Fibroblast of skin of left biceps (primary cell): ENCODE results near the gene CDH23.

Experiments used
- DNase-seq, 2 experiments: peaks; one replicate each; pipeline ENCODE4 v3.0.0-alpha.2; 2013; ENCODE audit warnings: low read depth in 2 of 2

CDH23 gene

DNA sequence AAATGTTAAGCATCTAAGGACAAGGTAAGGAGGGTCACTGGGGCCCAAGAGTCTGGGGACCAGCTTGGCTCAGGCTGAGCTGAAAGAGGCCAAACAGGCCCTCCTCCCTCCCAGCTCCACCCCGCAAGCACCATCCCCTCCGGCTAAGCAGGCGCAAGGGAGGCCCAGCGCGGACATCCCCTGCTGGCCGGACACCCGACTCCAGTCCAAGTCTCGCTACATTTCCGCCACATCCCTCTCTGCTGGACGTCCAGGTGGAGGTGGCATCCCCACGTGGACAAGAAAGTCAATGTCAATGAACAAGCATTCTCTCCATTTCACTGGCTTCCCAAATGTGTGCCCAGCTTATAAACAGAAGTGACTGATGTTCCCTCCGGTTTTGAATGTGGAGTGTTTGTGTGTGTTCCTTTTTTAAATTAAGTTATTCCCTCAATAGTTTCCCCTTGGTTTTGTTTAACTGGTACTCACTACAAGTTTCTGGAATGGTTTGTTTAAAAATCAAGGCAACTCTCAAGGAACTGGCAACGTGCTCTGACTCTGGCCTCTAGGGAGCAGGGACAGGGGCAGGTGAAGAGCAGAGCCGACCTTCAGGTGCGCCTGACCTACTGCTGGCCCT lies 418.9 kb downstream of the CDH23 start:
- DNase-seq, result no peak

DNA sequence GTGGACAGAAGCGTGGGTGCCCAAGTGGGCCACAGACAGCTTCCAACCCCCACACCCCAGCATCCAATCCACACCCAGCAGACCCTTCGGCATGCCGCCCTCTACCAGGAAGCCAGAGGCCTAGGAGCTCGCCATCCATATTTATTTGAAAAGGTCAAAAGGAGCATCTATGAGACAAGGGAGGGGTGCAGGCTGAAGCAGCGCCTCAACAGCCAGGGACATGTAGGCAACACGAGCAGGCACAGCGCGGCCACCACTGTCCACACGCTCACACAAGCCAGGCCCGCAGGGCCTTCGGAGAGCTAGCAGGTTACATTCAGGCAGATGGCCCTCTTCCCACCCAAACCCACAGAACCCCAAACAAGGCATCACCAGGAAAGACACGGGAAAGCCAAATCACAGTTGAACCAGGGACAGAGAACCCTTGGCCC lies 419.7 kb downstream of the CDH23 start:
- no peak for DNase-seq

DNA sequence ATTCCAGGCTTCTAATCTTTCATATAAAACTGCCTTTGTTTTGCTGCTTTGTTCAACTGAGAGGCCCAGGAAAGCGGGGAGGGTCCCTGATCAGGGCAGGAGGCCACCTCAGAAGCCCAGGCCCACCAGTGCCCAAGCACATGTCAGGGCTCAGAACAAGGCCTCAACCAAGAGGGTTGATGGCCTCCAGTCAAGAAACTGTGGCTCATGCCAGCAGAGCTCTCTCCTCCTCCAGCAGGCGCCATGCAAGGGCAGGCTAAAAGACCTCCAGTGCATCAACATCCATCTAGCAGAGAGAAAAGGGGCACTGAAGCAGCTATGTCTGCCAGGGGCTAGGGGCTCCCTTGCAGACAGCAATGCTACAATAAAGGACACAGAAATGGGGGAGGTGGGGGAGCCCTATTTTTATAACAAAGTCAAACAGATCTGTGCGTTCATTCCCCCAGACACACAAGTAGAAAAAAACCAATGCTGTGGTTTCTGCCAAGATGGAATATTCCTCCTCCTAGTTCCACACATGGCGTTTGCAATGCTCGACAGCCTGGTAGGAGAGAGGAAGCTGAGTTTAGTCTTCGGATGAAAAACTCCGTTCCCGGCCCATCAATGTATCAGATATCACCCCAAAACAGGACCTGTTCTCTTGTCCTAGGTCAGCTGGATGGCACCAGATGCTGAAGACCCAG lies 420.4 kb downstream of the CDH23 start:
- DNase-seq, result no peak

DNA sequence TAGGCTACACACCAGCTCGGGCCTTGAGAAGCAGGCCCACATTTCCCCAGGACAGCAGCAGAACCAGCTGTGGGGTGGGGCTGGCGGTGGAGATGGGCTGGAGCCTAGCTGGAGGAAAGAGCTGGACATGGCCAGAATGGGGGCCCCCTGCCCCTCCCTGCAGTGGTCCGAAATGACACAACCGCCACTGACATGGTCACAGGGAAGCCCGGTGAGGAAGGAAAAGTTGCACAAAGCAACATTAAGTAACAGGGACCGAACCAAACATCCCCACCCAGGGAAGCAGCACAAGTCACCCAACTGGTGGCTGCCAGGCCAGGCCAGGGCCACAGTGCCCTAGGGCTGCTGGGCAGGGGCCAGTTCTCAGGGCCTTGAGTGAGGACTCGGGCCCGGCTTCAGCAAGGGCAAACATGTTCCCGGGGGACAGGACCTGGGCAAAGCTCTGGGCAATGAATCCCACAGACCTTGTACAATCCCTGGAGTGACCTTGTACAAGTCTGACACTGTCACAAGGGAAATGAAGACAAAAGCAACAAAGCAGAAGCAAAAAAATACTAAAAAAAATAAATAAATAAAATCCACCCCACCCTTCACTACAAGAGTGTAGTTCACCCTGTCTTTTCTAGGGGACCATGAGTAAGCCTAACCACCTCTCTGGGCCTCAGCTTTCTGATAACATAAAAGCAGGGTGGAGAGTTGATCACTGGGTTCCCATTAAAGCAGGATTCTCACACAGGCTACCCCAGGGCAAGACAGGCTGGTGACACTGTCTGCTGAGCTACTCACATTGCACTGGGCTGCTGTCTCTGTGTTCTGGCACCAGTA lies 421.3 kb downstream of the CDH23 start:
- no peak for DNase-seq

DNA sequence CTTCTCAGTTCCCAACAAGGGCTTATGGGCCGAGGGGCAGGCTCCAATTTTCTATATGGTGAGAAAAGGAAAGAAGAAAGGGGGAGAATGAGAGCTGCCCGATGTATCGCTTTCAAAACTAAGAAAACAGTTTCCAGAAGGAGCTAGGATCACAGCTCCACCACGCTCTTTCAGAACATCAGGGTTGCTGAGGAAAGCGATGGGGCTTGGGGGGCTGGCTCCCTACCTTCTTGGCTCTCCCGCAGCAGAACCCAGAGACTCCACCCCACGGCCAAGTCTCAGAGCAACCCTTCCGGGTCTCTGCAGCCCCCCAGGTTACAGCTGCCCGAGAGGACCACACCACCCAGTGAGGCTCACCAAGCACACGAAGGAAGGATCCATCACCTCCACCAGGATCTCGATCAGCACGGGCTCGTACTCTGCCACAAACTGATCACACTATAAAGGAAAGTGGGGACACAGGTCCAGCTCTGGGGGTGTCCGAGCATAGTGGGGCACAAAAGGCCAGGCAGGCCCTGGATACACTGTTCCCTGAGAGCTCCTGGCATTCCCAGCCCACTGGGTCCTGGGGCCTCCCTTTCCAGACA lies 422.0 kb downstream of the CDH23 start:
- DNase-seq, result no peak

DNA sequence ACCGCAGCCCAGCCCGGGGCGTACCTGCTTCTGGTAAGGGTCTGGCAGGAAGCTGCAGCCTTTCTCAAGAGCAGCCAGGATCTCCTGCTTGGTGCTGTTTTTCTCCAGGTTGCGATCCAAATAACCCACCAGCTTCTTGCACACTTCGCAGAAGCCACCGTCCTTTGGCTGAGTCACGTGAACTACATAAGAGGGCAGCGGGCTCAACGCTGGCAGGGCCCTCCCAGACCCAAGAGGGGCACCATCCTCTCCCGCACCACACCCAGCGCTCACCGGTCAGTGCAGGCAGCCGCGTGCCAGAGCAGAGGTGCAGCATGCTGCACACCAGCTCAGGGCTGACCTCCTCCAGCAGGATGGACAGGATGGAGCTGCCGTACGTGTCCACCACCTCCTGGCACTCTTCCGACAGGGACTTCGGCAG lies 422.7 kb downstream of the CDH23 start:
- DNase-seq, result no peak

DNA sequence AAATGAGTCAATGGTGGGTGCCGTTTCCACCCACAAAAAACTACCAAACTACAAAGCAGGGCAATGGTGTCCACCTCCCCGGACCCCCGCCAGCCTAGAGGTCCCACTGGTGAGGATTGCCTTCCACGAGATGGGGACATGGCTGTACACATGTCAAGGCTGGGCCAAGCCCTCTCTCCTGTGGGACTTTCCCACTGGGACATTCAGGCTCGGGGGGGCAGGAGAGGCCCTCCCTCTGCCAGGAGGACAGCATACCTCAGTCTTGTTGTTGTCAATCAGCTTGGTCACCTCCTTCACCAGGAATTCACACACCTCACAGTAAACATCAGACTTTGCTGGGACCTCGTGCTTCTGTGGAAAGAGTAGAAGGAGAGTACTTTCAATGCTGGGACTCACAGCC lies 423.3 kb downstream of the CDH23 start:
- DNase-seq, result no peak

DNA sequence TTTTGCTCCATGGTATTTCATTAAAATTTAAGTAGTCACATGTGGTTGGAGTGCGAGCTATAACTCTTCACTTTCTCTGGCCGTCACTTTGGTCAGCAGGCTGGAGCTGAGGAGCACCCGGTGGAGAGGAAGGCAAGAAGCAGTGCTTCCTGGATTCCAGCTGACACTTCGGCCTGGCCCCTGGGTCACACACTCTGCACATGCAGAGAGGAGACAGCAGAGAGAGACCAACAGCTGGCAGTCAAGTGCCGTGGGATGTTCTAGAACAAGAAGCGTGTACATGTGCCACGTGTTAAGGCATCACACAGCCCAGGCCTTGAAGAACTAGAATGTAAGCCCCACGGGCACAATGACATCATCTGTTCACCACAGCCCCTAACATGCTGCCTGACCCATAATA lies 424.2 kb downstream of the CDH23 start:
- DNase-seq, result no peak

DNA sequence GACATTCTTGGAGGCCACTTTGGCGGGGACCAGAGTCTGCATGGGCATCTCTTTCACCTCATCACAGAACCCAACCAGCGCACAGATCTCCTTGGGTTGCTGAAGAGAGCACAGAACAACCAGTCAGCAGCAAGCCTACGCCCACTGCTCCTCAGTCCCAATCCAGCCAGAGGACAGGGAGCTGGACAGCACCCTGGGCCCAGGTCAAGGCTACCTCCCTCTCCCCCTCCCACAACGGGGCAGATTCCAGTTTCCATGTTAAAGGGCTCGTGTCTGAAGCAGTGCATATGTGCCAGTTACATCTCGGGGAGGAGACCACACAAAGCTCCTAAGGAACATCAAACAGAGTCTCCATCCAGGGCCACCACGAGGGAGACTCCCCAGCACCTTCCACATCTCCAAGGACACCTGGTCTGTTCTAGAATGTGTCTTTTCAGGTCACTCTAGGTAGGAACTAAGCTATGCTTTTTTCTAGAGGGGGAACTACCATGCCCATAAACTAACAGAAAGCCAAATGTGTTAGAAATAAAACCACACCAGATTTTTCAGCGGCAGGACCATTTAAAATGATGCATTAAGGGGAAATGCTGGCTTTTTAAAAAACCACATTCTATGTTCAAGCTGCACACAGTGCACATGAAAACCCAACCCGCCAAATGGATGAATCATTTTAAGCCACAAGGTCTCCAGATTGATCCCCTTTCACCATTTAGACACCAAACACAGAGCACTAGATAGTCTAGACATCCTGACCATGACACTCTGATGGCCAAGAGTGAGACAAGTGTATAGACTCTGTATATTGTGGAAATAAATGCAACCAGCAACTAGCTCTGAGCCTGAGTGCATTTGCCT lies 425.4 kb downstream of the CDH23 start:
- peak; percentile 17 to 26 for DNase-seq

DNA sequence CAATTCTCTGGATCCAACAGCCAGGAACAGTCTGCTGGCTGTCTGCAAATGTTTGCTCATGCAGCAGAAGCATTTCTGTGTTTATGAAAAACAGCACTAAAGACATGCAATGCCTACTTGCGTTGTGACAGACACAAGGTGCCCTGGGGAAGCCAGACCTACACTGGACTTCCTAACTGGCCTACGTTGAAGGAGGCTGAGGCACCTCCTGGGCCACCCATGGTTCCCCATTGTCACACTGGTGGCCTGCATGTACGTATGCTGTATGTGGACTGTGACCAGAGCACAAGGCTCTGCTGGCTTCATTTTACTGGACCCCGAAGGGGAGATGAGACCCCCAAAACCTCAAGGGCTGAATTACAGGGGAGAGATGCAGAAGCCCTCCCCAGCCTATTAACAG lies 426.6 kb downstream of the CDH23 start:
- DNase-seq, result no peak

DNA sequence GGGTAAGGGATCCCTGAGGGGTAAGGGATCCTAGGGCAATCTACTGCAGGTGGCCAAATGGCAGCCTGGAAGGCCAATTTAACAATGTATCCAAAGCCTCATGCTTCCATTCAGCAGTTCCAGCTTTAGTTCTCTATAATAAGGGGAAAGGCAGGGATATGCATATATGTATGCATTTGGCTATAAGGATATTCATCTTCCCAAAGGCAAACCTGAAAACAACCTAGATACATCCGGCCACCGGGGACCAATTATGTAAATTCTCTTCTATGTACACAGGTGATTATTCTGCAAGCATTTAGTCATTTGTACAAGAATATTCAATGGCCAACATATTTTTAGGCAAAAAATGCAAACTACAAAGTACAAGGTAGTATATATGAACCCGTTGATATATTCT lies 427.6 kb downstream of the CDH23 start:
- DNase-seq, result no peak

DNA sequence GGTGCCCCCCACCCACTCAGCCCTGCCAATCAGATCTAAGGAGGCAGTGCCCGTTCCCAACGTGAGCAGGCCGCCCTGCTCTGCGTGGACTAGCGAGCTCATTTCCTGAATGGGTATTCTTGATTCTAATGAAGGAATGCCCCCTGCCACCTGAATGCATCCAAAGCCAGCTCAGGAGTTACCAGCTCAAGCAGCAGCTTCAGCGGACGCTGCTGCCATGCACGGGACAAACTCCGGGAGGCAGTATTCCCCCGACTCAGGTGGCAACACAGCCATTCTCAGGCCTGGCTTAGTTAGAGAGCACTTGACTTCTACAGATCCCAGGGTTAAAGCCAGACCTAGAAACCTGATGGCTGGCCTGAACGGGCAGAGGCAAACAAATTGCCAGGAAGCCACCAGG lies 428.5 kb downstream of the CDH23 start:
- no peak for DNase-seq

DNA sequence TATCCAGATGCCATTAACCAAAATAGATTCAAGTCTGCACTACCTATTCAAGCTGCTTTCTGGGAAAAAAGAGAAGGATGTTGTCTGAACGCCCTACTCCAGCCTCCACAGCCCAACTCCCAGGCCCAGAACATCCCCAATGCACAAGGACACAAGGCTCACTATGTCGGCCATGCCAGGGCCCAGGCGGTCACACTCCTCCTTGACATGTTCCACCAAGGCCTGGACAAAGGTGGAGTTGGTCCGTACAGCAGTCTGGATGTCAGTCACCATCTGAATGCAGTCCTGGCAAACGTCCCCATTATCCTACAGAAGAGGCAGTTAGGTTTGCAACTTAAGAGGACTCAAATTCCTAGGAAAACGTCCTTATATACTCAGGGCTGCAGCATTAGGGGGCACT lies 431.1 kb downstream of the CDH23 start:
- no peak for DNase-seq

DNA sequence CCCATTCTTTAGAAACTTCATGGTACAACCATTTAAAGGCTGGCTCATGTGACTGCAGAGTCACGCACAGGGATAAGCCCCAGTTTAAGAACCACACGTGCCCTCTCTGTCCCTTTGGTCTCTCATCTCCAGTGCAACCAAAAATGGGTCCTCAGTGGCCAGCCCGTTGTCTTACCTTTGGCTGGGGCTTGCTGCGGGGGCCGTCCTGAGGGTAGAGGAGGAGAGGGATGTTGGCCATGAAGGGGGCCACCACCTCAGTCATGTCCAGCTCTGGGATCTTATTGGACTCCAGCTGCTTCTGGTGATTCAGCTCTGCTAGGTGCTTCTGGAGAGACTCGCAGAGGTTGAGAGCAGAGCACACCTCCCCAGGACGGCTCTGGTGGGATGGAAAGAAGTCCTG lies 432.0 kb downstream of the CDH23 start:
- no peak for DNase-seq

DNA sequence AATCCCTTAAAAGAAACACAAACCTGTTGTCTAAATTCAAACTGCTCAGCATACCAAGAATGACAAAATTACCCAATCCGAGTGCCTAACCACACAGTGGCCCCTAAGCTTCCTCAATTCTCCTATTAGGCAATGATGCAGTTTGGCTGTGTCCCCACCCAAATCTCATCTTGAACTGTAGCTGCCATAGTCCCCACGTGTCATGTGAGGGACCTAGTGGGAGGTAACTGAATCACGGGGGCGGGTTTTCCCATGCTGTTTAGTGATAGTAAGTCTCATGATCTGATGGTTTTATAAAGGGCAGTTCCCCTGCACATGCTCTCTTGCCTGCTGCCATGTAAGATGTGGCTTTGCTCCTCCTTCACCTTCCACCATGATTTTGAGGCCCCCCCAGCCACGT lies 432.5 kb downstream of the CDH23 start:
- DNase-seq, result no peak

DNA sequence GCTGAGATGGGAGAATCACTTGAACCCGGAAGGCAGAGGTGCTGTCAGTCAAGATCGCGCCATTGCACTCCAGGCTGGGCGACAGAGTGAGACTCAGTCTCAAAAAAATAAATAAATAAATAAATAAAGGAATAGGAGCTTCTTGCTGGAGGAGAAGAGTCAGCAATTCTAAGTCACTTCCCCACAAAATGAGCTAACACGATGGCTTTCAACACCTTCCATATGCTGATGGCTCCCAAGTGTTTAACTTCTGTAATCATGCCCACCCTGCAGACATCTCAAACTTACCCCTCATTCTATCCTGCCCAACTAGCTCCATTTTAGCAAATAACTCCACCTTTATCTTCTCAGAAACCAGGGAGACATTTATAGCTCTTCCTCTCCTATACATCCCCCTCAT lies 433.2 kb downstream of the CDH23 start:
- no peak for DNase-seq

DNA sequence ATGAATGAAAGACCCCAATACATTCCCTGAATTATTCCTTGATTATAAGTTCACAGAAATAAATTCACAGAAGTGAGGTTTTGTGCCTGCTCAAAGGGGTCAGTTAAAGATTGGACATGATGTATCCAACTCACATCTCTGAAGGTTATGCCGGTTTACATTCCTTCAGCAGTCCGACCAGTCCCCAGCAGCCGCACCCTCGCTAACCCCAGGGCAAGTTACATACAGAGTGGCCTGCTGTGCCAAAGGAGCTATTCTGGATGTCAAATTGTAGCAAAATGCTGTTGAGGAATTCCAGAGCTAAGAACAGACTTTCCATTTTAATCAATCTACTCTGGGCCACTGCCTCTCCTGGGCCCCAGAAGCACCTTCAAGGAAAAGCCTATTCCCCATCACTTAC lies 434.0 kb downstream of the CDH23 start:
- no peak for DNase-seq

DNA sequence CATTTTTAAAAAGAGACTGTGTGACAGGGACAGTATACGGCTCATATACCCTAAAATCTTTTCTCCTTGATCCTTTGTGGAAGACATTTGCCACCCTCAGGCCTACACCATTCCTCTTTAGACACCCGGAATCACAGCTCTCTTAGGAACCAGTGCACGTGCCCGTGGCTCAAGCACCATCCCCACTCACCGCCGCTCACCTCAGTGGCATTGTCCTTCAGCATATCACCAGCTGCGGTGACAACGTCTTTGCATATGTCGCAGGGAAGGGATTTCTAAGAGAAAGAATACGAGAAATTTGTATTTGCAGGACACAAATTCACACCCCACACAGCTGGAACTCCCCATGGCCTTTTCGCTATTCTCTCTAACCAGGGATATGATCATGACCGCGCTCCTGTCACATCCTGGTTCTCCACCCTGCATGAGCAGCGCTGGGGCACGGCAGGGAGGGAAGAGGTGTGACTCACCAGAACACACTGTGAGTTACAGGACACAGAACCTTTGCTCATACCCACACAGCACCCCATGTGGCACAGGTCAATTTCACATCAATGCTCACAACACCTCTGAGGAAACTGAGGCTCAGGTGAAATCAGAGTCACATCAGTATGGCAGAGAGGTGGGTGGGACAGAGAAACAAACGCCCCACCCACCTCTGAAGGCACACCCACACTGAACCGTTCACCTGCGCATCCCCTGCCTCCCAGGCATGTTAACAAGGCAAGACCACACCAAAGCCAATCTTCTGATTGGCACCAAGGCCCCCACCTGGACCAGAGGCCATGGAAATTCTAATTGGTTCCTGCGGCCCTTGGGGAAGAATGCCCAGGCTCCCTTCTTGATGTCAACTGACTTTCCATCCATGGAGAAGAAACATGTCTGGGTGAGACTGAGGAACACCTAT lies 435.2 kb downstream of the CDH23 start:
- no peak for DNase-seq

DNA sequence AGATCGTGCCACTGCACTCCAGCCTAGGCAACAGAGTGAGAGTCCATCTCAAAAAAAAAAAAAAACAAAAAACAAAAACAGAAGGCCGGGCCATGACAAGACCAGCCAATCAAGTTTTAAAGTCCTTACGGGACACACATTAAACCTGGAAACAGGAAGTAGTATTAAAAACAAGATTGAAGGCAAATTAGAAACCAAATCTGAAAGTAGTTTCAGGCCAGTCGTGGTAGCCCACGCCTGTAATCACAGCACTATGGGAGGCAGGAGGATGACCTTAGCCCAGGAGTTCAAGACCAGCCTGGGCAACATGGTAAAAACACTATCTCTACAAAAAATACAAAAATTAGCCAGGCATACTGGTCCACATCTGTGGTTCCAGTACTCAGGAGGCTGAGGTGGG lies 436.2 kb downstream of the CDH23 start:
- DNase-seq, result no peak

DNA sequence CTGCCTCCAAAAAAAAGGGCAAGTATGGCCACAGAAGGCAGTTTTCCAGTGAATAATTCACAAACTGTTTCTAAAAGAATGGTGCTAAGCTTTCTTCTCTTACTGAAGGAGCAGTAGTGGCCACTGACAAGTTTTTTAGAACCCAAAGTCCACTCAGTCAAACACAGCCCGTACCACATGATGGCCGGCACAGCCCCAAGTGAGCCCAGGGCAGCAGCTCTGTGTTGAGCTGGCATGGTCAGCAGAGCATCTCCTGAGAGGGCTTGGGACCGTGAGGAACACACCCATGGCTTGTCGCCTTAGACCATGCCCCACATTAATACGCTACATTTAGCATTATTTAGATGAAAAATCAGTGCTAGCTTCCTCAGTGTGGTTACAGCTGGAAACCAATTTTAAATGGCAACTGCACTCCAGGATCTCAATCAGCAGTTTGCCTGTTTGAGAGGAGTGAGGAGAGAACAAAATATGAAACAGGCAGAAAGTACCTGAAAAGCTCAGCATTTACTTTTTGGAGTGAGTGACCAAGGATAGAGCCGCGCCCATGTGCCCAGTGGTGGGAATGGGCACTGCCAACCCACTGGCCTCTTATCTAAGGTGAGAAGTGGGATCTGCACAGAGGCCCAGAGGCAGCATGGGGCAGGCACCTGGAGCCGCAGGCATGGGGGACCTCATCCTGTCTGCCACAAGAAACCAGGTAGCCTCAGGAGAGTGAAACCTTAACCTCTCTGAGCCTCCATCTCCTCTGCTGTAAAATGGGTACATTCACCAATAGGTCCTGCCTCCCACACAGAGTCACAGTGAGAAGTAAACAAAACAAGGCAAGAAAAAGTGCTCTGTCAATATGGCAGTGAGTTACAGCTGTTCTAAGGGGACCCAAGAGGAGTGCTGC lies 437.0 kb downstream of the CDH23 start:
- no peak for DNase-seq
